Nephron progenitor cell (in vitro differentiated cells): ENCODE data around the gene GLRA3.

Experiments
- DNase-seq: peaks from one replicate; pipeline ENCODE4 v3.0.0; 2021
- H3K27ac Mint-ChIP-seq: 2 replicates; pipeline ENCODE4 v1.8.0; 2021; ENCODE audit warnings: mild to moderate bottlenecking, moderate library complexity, mixed read lengths
- H3K27me3 Mint-ChIP-seq: 2 replicates; pipeline ENCODE4 v1.8.0; 2021; ENCODE audit warnings: mild to moderate bottlenecking, low read depth, mixed read lengths; ENCODE audit not compliant: poor library complexity
- H3K36me3 Mint-ChIP-seq: 2 replicates; pipeline ENCODE4 v1.8.0; 2021; ENCODE audit warnings: low read depth, mixed read lengths
- H3K4me1 Mint-ChIP-seq: 2 replicates; pipeline ENCODE4 v1.8.0; 2021; ENCODE audit warnings: mixed read lengths
- H3K4me3 Mint-ChIP-seq: 2 replicates; pipeline ENCODE4 v1.8.0; 2021; ENCODE audit warnings: mild to moderate bottlenecking, moderate library complexity, mixed read lengths
- H3K9me3 Mint-ChIP-seq: 2 replicates; pipeline ENCODE4 v1.8.0; 2021; ENCODE audit warnings: mild to moderate bottlenecking, moderate library complexity, mixed read lengths
- TF ChIP-seq, protein P1 (sequence below): fragments of 200-600 bp; sonication (generic); IDR thresholded peaks from 2 replicates; pipeline ENCODE4 v1.5.0; 2021; ENCODE audit warnings: antibody characterized with exemption

The GLRA3 gene

DNA sequence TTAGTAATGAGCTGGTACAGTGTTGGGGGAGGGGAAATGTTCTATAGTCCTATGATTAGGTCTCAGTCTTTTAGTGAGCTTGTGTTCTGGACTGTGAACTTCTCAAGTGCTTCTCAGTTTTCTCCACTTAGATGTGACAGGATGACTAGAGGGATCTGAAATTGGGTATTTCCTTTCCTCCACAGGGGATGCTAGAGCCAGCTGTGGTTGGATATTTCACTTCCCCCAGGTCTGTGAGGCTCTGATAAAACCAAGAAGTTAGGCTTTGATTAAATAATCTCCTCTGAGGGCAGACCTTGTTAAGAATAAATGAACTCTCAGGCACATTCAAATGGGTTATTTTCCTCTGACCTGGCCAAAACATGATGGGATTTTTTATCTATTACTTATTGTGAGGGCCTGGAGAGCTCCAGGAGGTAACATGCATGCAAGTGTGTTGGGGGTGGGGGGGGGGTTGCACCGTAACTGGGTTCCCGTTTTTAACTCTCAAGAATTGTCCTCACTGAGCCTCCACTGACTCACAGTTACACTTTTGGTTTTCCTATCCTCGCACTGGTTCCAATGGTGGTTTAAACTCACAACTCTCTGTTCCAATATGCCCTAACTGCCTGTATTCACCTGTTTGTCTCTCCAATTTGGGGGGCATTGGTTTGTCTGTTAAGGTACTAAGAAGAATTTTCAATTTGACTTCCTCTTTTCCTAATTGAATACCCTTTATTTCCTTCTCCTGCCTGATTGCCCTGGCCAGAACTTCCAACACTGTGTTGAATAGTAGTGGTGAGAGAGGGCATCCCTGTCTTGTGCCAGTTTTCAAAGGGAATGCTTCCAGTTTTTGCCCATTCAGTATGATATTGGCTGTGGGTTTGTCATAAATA is 28.1 kb upstream of the GLRA3 start:
- H3K36me3 Mint-ChIP-seq = no peaks in the 10 kb centered on the region
- peaks cover 5% of the 10 kb centered on the region for H3K9me3 Mint-ChIP-seq
- H3K27ac Mint-ChIP-seq = no peak overlapping the region
- H3K4me1 Mint-ChIP-seq = no peaks in the 10 kb centered on the region
- H3K27me3 Mint-ChIP-seq = no peaks in the 10 kb centered on the region
- no peak overlapping the region for H3K4me3 Mint-ChIP-seq
- no peak for DNase-seq
- TF ChIP-seq, protein P1, sequence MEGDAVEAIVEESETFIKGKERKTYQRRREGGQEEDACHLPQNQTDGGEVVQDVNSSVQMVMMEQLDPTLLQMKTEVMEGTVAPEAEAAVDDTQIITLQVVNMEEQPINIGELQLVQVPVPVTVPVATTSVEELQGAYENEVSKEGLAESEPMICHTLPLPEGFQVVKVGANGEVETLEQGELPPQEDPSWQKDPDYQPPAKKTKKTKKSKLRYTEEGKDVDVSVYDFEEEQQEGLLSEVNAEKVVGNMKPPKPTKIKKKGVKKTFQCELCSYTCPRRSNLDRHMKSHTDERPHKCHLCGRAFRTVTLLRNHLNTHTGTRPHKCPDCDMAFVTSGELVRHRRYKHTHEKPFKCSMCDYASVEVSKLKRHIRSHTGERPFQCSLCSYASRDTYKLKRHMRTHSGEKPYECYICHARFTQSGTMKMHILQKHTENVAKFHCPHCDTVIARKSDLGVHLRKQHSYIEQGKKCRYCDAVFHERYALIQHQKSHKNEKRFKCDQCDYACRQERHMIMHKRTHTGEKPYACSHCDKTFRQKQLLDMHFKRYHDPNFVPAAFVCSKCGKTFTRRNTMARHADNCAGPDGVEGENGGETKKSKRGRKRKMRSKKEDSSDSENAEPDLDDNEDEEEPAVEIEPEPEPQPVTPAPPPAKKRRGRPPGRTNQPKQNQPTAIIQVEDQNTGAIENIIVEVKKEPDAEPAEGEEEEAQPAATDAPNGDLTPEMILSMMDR = no peak

DNA sequence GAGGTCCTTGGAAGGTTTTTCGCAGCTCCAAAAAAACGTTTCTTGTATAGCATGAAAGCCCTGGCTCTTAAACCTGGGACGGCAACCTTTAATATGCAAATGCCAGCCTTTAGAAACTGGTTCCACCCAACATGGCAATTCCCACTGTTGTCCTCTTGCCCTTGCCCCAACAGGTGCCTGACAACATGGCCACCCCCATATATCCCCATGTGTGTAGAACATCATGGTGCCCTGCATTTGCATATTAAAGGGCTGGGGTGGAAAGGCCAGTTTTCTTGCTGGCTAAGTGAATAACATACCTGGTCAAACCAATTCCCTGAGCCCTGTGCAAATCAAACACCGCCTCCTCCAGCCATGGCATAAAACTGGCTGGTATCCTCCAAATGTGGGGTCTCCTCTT is 26.0 kb upstream of the GLRA3 start:
- Mint-ChIP-seq H3K9me3 (peaks cover 4% of the 10 kb centered on the region), H3K36me3 (no peaks in the 10 kb centered on the region), H3K4me3 (no peak overlapping the region), H3K4me1 (no peaks in the 10 kb centered on the region), H3K27me3 (no peaks in the 10 kb centered on the region), H3K27ac (no peak overlapping the region)
- TF ChIP-seq, protein P1 = no peak
- DNase-seq = no peak

DNA sequence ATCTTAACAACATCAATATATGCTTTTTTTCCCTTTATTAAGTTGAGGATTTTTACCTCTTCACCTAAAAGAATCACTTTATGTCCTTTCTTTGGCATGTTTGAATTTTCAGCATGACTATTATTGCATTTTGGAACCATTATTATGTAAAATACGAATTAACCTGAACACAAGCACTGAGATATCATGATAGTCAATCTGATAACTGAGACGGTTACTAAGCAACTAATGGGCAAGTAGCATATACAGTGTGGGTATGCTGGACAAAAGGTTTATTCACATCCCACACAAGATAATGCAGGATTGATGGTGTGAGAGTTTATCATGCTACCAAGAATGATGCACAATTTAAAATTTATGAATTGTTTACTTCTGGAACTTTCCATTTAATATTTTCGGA is 24.6 kb upstream of the GLRA3 start:
- H3K36me3 Mint-ChIP-seq = no peaks in the 10 kb centered on the region
- no peak for DNase-seq
- H3K27me3 Mint-ChIP-seq = no peaks in the 10 kb centered on the region
- H3K4me1 Mint-ChIP-seq = no peaks in the 10 kb centered on the region
- TF ChIP-seq, protein P1 = no peak
- no peak overlapping the region for H3K27ac Mint-ChIP-seq
- no peaks in the 10 kb centered on the region for H3K9me3 Mint-ChIP-seq
- no peak overlapping the region for H3K4me3 Mint-ChIP-seq

- Mint-ChIP-seq H3K4me1 (no peaks in the 10 kb centered on the region), H3K27ac (no peak overlapping the region), H3K36me3 (no peaks in the 10 kb centered on the region), H3K27me3 (no peaks in the 10 kb centered on the region), H3K4me3 (no peak overlapping the region), H3K9me3 (no peaks in the 10 kb centered on the region)
- TF ChIP-seq, protein P1 = no peak
- DNase-seq = no peak
Observed at GRCh38 chr4:174848596-174848995, 19.5 kb upstream of the GLRA3 start.

- TF ChIP-seq, protein P1 = no peak
- no peak overlapping the region for H3K27ac Mint-ChIP-seq
- H3K9me3 Mint-ChIP-seq = no peaks in the 10 kb centered on the region
- no peak for DNase-seq
- H3K27me3 Mint-ChIP-seq = no peaks in the 10 kb centered on the region
- H3K4me3 Mint-ChIP-seq = no peak overlapping the region
- no peaks in the 10 kb centered on the region for H3K4me1 Mint-ChIP-seq
- H3K36me3 Mint-ChIP-seq = no peaks in the 10 kb centered on the region
Observed at GRCh38 chr4:174847801-174848427, 18.9 kb upstream of the GLRA3 start.

GRCh38 chr4:174835536-174835935 is 6.5 kb upstream of the GLRA3 start:
- Mint-ChIP-seq H3K9me3 (no peaks in the 10 kb centered on the region), H3K4me3 (no peak overlapping the region), H3K36me3 (no peaks in the 10 kb centered on the region), H3K27ac (no peak overlapping the region), H3K27me3 (peaks cover 7% of the 10 kb centered on the region), H3K4me1 (no peaks in the 10 kb centered on the region)
- TF ChIP-seq, protein P1 = no peak
- no peak for DNase-seq
